Thoracic aorta (tissue), 2 donors: ENCODE measurements around the gene SPACA4. TPM values are rescaled to one million over a fixed set of nuclear protein-coding genes. Genes with fewer than 3 reads are reported as not detected.

ENCODE experiments used
- ATAC-seq: fragments of 150-250 bp; one replicate; pipeline ENCODE4 v1.8.0; 2017; ENCODE audit warnings: low read depth; ENCODE audit not compliant: insufficient number of reproducible peaks, low FRiP score
- DNase-seq: peaks from one replicate; pipeline ENCODE4 v3.0.0-alpha.2; 2020; ENCODE audit warnings: low spot score
- H3K27ac ChIP-seq, 2 donors: fragments of 200-600 bp; sonication (generic); 1 replicate in 1 of 2; 2 replicates in 1 of 2; pipeline ENCODE4 v1.5.1; 2016; ENCODE audit warnings: mild to moderate bottlenecking in 2 of 2, moderate library complexity in 2 of 2
- H3K27me3 ChIP-seq: fragments of 200-600 bp; sonication (generic); replicated peaks from 2 replicates; pipeline ENCODE4 v1.6.0; 2016; ENCODE audit warnings: mild to moderate bottlenecking; ENCODE audit not compliant: insufficient read depth
- H3K36me3 ChIP-seq: fragments of 200-600 bp; sonication (generic); one replicate; pipeline ENCODE4 v1.5.1; 2016
- H3K4me1 ChIP-seq, 2 donors: fragments of 200-600 bp; sonication (generic); 1 replicate in 1 of 2; 2 replicates in 1 of 2; pipeline versions ENCODE4 v1.5.1 to v1.6.0; 2016; ENCODE audit warnings: low read depth in 2 of 2, mild to moderate bottlenecking in 1 of 2; ENCODE audit not compliant: control insufficient read depth in 1 of 2
- H3K4me3 ChIP-seq: fragments of 200-600 bp; sonication (generic); 2 replicates; pipeline ENCODE4 v1.5.1; 2016; ENCODE audit warnings: mild to moderate bottlenecking
- H3K9me3 ChIP-seq: fragments of 200-600 bp; sonication (generic); 2 replicates; pipeline ENCODE4 v1.5.1; 2016
- total RNA-seq, 2 donors: library from RNA; depleted of rRNA; stranded (reverse); fragments of >200 nt; gene quantifications; one replicate each; pipeline versions ENCODE4 v1.1.0 to v1.2.3, GENCODE V29; 2016
- TF ChIP-seq, protein P1 (sequence below): fragments of 200-600 bp; sonication (generic); IDR thresholded peaks from one replicate; pipeline ENCODE4 v1.5.1; 2019; ENCODE audit warnings: antibody characterized with exemption

The SPACA4 gene
- total RNA-seq, 2 donors from 2014 or later, result not detected

DNA sequence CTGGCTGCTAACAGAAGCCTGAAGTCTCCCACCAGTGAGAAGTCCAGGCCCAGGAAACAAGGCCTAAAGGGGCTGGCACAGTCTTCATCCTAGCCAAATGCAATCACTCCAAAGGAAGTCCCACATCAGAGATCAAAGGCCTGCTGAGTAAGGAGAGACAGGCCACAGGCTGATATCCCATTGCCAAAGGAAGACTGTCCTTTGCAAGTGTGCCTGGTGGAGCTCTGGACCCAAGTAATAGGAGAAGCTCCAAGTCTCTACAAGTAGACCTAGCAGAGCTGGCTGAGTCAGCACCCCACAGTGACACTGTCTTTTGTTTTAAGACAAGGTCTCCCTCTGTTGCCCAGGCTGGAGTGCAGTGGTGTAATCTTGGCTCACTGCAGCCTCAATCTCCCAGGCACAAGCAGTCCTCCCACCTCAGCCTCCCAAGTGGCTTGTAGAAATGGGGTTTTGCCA lies 26.2 kb downstream of the SPACA4 start:
- ATAC-seq, result no peak
- peaks cover 39 to 69% of the 10 kb centered on the region in 2 donors for H3K4me1 ChIP-seq
- peak overlapping the region; percentile 18 to 44 for H3K27ac ChIP-seq
- TF ChIP-seq, protein P1, sequence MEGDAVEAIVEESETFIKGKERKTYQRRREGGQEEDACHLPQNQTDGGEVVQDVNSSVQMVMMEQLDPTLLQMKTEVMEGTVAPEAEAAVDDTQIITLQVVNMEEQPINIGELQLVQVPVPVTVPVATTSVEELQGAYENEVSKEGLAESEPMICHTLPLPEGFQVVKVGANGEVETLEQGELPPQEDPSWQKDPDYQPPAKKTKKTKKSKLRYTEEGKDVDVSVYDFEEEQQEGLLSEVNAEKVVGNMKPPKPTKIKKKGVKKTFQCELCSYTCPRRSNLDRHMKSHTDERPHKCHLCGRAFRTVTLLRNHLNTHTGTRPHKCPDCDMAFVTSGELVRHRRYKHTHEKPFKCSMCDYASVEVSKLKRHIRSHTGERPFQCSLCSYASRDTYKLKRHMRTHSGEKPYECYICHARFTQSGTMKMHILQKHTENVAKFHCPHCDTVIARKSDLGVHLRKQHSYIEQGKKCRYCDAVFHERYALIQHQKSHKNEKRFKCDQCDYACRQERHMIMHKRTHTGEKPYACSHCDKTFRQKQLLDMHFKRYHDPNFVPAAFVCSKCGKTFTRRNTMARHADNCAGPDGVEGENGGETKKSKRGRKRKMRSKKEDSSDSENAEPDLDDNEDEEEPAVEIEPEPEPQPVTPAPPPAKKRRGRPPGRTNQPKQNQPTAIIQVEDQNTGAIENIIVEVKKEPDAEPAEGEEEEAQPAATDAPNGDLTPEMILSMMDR, result no peak
- no peaks in the 10 kb centered on the region for H3K9me3 ChIP-seq
- no peaks in the 10 kb centered on the region for H3K36me3 ChIP-seq
- H3K4me3 ChIP-seq, result no peak overlapping the region
- no peaks in the 10 kb centered on the region for H3K27me3 ChIP-seq
- DNase-seq, result no peak

DNA sequence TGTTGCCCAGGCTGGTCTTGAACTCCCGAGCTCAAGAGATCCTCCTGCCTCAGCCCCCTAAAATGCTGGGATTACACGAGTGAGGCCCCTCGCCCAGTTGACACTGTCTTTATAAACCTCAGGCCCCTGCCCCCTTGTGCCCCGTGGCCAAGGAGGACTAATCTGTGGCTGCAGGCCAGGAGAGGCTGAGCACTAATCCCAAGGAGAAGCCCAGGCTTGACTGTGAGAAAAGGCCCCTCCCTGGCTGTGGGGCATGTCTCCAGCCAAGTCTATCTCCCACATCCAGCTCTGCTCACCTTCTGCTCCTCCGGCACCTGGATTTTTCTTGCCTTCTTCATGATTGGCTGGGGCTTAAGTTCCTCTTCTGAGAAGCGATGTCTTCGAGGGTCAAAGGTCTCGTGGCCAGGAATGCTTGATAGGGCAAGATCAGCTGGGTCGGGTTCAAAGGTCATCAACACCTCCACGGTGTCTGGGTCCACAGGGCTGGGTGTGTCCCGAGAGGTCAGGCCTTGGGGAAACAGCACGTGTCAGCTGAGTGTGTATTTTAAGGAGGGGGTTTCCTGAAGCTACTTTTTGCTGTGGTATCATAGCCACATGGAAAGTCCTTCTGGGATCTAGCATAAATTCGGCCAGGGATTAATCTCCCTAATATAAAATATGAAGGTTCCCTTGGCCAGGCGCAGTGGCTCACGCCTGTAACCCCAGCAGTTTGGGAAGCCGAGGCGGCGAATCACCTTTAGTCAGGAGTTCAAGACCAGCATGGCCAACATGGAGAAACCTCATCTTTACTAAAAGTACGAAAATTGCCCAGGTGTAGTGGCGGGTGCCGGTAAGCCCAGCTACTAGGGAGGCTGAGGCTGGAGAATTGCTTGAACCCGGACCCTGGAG lies 26.9 kb downstream of the SPACA4 start:
- ATAC-seq (no peak), DNase-seq (no peak)
- peaks cover 40 to 70% of the 10 kb centered on the region in 2 donors for H3K4me1 ChIP-seq
- no peaks in the 10 kb centered on the region for H3K36me3 ChIP-seq
- peak overlapping the region; percentile 44 to 98 for H3K27ac ChIP-seq
- no peaks in the 10 kb centered on the region for H3K27me3 ChIP-seq
- TF ChIP-seq, protein P1, result no peak
- peak overlapping the region; percentile 90 for H3K4me3 ChIP-seq
- H3K9me3 ChIP-seq, result no peaks in the 10 kb centered on the region

DNA sequence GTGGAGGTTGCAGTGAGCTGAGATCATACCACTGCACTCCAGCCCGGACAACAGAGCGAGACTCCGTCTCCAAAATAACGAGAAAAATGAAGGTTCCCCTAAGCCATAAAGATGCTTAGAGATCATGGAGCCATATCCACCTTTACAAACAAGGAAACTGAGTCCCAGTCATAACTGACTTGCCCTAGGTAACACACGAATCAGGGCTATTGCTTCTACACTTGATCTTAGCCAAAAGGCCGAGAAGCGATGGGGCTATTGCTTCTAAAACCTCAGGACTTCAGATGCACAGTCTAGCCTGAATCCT lies 27.4 kb downstream of the SPACA4 start:
- Histone ChIP-seq H3K4me3 (peak overlapping the region; percentile 90), H3K27ac (peak overlapping the region; percentile 41 to 98)

DNA sequence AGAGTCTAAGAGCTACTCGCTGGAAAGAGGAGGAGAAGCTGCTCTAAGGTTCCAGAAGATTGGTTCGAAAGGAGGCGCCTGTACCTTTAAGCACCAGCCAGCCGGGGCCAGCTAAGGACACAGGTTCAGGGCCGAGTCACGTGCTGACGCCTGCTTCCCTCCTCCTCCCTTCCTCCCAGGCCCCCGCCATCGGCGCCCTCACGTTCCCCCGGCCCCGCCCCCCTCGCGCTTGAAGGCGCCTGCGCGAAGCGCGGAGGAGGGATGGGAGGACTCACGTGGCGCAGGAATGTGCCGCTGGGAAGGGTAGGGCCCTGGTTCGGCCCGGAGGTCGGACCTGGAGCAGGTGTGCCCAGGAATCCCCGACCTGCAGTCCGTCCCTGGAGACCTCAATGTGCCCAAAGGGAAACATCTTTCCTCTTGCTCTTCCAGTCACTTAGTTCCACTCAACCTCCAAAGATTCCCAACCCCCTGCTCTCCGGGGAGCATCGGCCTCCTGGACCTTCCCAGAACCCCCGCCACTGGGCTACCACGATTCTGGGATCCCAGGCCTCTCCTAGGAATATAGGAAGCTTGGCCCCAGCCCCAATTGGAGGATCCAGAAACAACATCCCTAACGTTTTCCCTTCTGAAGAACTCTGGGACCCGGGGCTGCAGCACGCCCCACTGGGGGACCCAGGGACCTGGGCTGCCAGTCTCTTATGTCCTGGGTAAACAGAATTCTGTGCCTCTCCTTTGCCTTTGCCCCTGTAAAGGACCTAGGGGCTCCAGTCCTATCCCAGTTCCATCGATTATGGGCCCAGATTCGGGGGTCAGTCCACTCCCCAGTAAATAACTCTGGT lies 28.1 kb downstream of the SPACA4 start:
- ATAC-seq, result peak; percentile 13
- H3K27me3 ChIP-seq, result no peaks in the 10 kb centered on the region
- DNase-seq, result peak; percentile 90
- H3K4me1 ChIP-seq, result peaks cover 44 to 74% of the 10 kb centered on the region in 2 donors
- H3K4me3 ChIP-seq, result peak overlapping the region; percentile 90
- TF ChIP-seq, protein P1, result no peak
- no peaks in the 10 kb centered on the region for H3K9me3 ChIP-seq
- H3K27ac ChIP-seq, result peak overlapping the region; percentile 97 to 98
- no peaks in the 10 kb centered on the region for H3K36me3 ChIP-seq

More for the DNA sequence above, 27.4 kb downstream of the SPACA4 start:
- Histone ChIP-seq H3K27me3 (no peaks in the 10 kb centered on the region), H3K9me3 (no peaks in the 10 kb centered on the region), H3K36me3 (no peaks in the 10 kb centered on the region), H3K4me1 (peaks cover 44 to 76% of the 10 kb centered on the region in 2 donors)
- DNase-seq (no peak), ATAC-seq (no peak)
- TF ChIP-seq, protein P1, result no peak
